GM23338 (cell line): ENCODE results near the gene TRIM24. TPM values are rescaled to one million over a fixed set of nuclear protein-coding genes. Genes with fewer than 3 reads are reported as not detected.
A peak's percentile ranks its signal among the peaks of the same experiment; 100 is the strongest.

ENCODE experiments used
- ATAC-seq: fragments of 200-7000 bp; cut with Tn5 transposase; 3 replicates; pipeline ENCODE4 v1.9.1; 2020
- DNase-seq: peaks from one replicate; pipeline ENCODE4 v3.0.0-alpha.2; 2015; ENCODE audit warnings: low spot score
- H2AFZ ChIP-seq: fragments of 200-600 bp; sonication (generic); 2 replicates; pipeline ENCODE4 v1.8.0; 2016; ENCODE audit warnings: antibody characterized with exemption, mild to moderate bottlenecking, moderate library complexity
- H3F3A ChIP-seq: fragments of 200-600 bp; sonication (generic); replicated peaks from 2 replicates; pipeline ENCODE4 v1.8.0; 2017; ENCODE audit warnings: antibody characterized with exemption, mixed run types, low read depth
- H3K27ac ChIP-seq: fragments of 200-600 bp; sonication (generic); 2 replicates; pipeline ENCODE4 v1.6.1; 2016; ENCODE audit warnings: low read depth
- H3K27me3 ChIP-seq: fragments of 200-600 bp; sonication (generic); 2 replicates; pipeline ENCODE4 v1.8.0; 2016; ENCODE audit warnings: mild to moderate bottlenecking, mixed run types, moderate library complexity; ENCODE audit not compliant: insufficient read depth
- H3K36me3 ChIP-seq: fragments of 200-600 bp; sonication (generic); 2 replicates; pipeline ENCODE4 v1.8.0; 2016; ENCODE audit warnings: mild to moderate bottlenecking; ENCODE audit not compliant: insufficient read depth
- H3K4me1 ChIP-seq: fragments of 200-600 bp; sonication (generic); 2 replicates; pipeline ENCODE4 v1.8.0; 2016; ENCODE audit warnings: mild to moderate bottlenecking, moderate library complexity; ENCODE audit not compliant: insufficient read depth
- H3K4me2 ChIP-seq: fragments of 200-600 bp; sonication (generic); 2 replicates; pipeline ENCODE4 v1.7.1; 2017; ENCODE audit warnings: mixed run types
- H3K4me3 ChIP-seq: fragments of 200-600 bp; sonication (generic); 2 replicates; pipeline ENCODE4 v1.6.1; 2016; ENCODE audit warnings: mixed run types
- H3K79me2 ChIP-seq: fragments of 200-600 bp; sonication (generic); replicated peaks from 2 replicates; pipeline ENCODE4 v1.8.0; 2017; ENCODE audit warnings: mild to moderate bottlenecking; ENCODE audit not compliant: insufficient read depth
- H3K9me2 ChIP-seq: fragments of 200-600 bp; sonication (generic); 2 replicates; pipeline ENCODE4 v1.8.0; 2017; ENCODE audit not compliant: insufficient read depth
- H4K20me1 ChIP-seq: fragments of 200-600 bp; sonication (generic); replicated peaks from 2 replicates; pipeline ENCODE4 v1.8.0; 2017; ENCODE audit warnings: mild to moderate bottlenecking; ENCODE audit not compliant: insufficient read depth
- H3K27ac Mint-ChIP-seq: 2 replicates; pipeline ENCODE4 v1.8.0; 2020; ENCODE audit warnings: inconsistent platforms, mild to moderate bottlenecking, moderate library complexity, mixed read lengths
- H3K27me3 Mint-ChIP-seq: 3 replicates; pipeline ENCODE4 v1.8.0; 2022; ENCODE audit warnings: low read depth, mild to moderate bottlenecking, moderate library complexity, mixed read lengths, inconsistent platforms; ENCODE audit not compliant: insufficient read depth, poor library complexity
- H3K36me3 Mint-ChIP-seq: 3 replicates; pipeline ENCODE4 v1.8.0; 2021; ENCODE audit warnings: low read depth, mild to moderate bottlenecking, inconsistent platforms, moderate library complexity, mixed read lengths
- H3K4me1 Mint-ChIP-seq: 3 replicates; pipeline ENCODE4 v1.8.0; 2020; ENCODE audit warnings: mild to moderate bottlenecking, inconsistent platforms, mixed read lengths
- H3K4me3 Mint-ChIP-seq: 3 replicates; pipeline ENCODE4 v1.8.0; 2021; ENCODE audit warnings: moderate library complexity, mild to moderate bottlenecking, inconsistent platforms, mixed read lengths
- H3K9me3 Mint-ChIP-seq: 3 replicates; pipeline ENCODE4 v1.8.0; 2020; ENCODE audit warnings: moderate library complexity, mild to moderate bottlenecking, inconsistent platforms, mixed read lengths
- CREB1 ChIP-seq: fragments of 250-450 bp; sonication (Bioruptor Pico); IDR thresholded peaks from 2 replicates; pipeline ENCODE4 v1.5.0; 2020; ENCODE audit warnings: low read depth, mild to moderate bottlenecking, moderate library complexity
- EZH2 ChIP-seq: fragments of 200-600 bp; sonication (generic); IDR thresholded peaks from one replicate; pipeline ENCODE4 v1.8.0; 2017; ENCODE audit warnings: antibody characterized with exemption, mild to moderate bottlenecking, low read depth; ENCODE audit not compliant: unreplicated experiment
- EZH2phosphoT487 ChIP-seq: fragments of 200-600 bp; sonication (generic); IDR thresholded peaks from one replicate; pipeline ENCODE4 v1.8.1; 2018; ENCODE audit warnings: antibody characterized with exemption; ENCODE audit not compliant: unreplicated experiment
- JUNB ChIP-seq: IDR thresholded peaks from one replicate; pipeline ENCODE4 v1.6.1; 2016; ENCODE audit warnings: antibody characterized with exemption; ENCODE audit not compliant: unreplicated experiment
- NANOG ChIP-seq: IDR thresholded peaks from 2 replicates; pipeline ENCODE4 v1.6.1; 2016; ENCODE audit warnings: antibody characterized with exemption, borderline replicate concordance
- POLR2AphosphoS5 ChIP-seq: IDR thresholded peaks from 2 replicates; pipeline ENCODE4 v1.6.1; 2016; ENCODE audit warnings: antibody characterized with exemption, low read depth
- ZNF114 ChIP-seq: fragments of 250-450 bp; sonication (Bioruptor Pico); IDR thresholded peaks from 2 replicates; pipeline ENCODE4 v1.5.0; 2020; ENCODE audit warnings: mild to moderate bottlenecking, moderate library complexity
- ZNF331 ChIP-seq: fragments of 250-450 bp; sonication (Bioruptor Pico); IDR thresholded peaks from 2 replicates; pipeline ENCODE4 v1.5.0; 2020; ENCODE audit warnings: low read depth, mild to moderate bottlenecking, moderate library complexity
- polyA plus RNA-seq: library from polyadenylated mRNA; unstranded; fragments of >200 nt; fragmentation: Nextera tagmentation; extraction: Ambion mirVana; gene quantifications from 2 replicates; pipeline ENCODE4 v1.2.1, GENCODE V29; 2016
- total RNA-seq: library from RNA; depleted of rRNA; stranded (reverse); fragments of >200 nt; shearing (Covaris generic); gene quantifications from 2 replicates; pipeline ENCODE4 v1.2.3, GENCODE V29; 2014
- TF ChIP-seq, protein P1 (sequence below), 2 experiments: fragments of 200-600 bp in 1 of 2; sonication (generic) in 1 of 2; conservative IDR thresholded peaks; 2 replicates each; pipeline versions ENCODE4 v1.5.1 to v1.6.1; 2016 to 2017; ENCODE audit warnings: antibody characterized with exemption in 2 of 2, low read depth in 2 of 2, mild to moderate bottlenecking in 2 of 2, moderate library complexity in 1 of 2
- TF ChIP-seq, protein P2 (sequence below): IDR thresholded peaks from one replicate; pipeline ENCODE4 v1.6.1; 2018; ENCODE audit warnings: antibody characterized with exemption; ENCODE audit not compliant: unreplicated experiment

Gene TRIM24
- total and polyA plus RNA-seq, 2 experiments from 2014 or later = 67.0 to 120 TPM

DNA sequence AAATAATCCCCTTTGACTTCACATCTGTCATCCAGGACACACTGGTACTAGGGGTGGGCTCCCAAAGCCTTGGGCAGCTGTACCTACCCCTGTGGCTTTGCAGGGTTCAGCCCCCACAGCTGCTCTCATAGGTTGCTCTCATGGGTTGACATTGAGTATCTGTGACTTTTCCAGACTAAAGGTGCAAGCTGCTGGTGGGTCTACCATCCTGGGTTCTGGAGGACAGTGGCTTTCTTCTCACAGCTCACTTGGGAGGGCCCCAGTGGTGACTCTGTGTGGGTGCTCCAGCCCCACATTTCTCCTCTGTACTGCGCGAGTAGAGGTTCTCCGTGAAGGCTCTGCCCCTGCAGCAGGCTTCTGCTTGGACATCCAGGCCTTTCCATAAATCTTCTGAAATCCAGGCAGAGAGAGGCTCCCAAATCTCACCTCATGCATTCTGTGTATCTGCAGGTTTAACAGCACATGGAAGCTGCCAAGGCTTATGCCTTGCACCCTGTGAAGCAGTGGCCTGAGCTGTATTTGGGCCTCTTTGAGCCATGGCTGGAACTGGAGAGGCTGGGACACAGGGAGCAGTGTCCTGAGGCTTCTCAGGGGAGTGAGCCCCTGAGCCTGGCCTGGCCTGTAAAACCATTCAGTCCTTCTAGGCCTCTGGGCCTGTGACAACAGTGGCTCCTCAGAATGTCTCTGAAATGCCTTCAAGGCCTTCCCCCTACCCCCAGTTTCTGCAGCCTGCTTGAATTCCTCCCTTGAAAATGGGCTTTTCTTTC is 52.2 kb downstream of the TRIM24 start:
- no peaks in the 10 kb centered on the region for H3K27me3 ChIP-seq
- DNase-seq (no peak), ATAC-seq (peak; percentile 40)
- H3K9me2 ChIP-seq = no peaks in the 10 kb centered on the region
- peak overlapping the region; percentile 76 for H3K27ac ChIP-seq
- peaks cover 10% of the 10 kb centered on the region; the same call in 1 of the 2 replicates for H3F3A ChIP-seq
- peaks cover 36% of the 10 kb centered on the region for H4K20me1 ChIP-seq
- H3K4me1 ChIP-seq = no peaks in the 10 kb centered on the region
- Mint-ChIP-seq H3K4me1 (no peaks in the 10 kb centered on the region; the same call in 2 of the 3 replicates), H3K27ac (0 out of 2 replicates have a peak overlapping the region, but pooled peaks have one; percentile 6), H3K36me3 (peaks cover 98% of the 10 kb centered on the region), H3K9me3 (peaks cover 38% of the 10 kb centered on the region), H3K27me3 (peaks cover 23% of the 10 kb centered on the region), H3K4me3 (no peak overlapping the region)
- H3K79me2 ChIP-seq = peaks cover 100% of the 10 kb centered on the region
- H3K36me3 ChIP-seq = peaks cover 41% of the 10 kb centered on the region
- no peak overlapping the region for H2AFZ ChIP-seq
- no peak overlapping the region for H3K4me2 ChIP-seq
- TF ChIP-seq, protein P1, sequence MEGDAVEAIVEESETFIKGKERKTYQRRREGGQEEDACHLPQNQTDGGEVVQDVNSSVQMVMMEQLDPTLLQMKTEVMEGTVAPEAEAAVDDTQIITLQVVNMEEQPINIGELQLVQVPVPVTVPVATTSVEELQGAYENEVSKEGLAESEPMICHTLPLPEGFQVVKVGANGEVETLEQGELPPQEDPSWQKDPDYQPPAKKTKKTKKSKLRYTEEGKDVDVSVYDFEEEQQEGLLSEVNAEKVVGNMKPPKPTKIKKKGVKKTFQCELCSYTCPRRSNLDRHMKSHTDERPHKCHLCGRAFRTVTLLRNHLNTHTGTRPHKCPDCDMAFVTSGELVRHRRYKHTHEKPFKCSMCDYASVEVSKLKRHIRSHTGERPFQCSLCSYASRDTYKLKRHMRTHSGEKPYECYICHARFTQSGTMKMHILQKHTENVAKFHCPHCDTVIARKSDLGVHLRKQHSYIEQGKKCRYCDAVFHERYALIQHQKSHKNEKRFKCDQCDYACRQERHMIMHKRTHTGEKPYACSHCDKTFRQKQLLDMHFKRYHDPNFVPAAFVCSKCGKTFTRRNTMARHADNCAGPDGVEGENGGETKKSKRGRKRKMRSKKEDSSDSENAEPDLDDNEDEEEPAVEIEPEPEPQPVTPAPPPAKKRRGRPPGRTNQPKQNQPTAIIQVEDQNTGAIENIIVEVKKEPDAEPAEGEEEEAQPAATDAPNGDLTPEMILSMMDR (conservative IDR thresholded peaks at IDR 0.05; ENCODE audit: low read depth in 2 of 2) = no peak
- TF ChIP-seq JUNB (no peak), ZNF331 (CRISPR knock-in tag) (no peak), EZH2phosphoT487 (no peak)
- H3K4me3 ChIP-seq = no peak overlapping the region

DNA sequence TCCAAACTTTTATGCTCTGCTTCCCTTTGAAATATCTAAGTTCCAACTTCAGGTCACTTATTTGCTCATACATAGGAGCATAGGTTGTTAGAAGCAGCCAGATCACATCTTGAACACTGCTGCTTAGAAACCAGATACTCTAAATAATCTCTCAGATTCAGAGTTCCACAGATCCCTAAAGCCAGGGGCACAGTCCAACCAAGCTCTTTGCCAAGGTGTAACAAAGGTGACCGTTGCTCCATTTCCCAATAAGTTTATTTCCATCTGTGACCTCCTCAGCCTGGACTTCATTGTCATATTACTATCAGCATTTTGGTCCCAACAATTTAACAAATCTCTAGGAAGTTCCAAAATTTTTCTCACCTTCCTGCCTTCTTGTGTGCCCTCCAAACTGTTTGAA is 52.8 kb downstream of the TRIM24 start:
- Histone ChIP-seq H3K4me1 (no peaks in the 10 kb centered on the region), H3K27me3 (no peaks in the 10 kb centered on the region), H3F3A (peaks cover 10% of the 10 kb centered on the region; the same call in 1 of the 2 replicates), H3K4me3 (no peak overlapping the region), H2AFZ (no peak overlapping the region), H4K20me1 (peaks cover 30% of the 10 kb centered on the region), H3K4me2 (no peak overlapping the region), H3K36me3 (peaks cover 47% of the 10 kb centered on the region), H3K9me2 (no peaks in the 10 kb centered on the region), H3K27ac (peak overlapping the region; percentile 76), H3K79me2 (peaks cover 100% of the 10 kb centered on the region)
- H3K27ac Mint-ChIP-seq = peak overlapping the region; percentile 6; the same call in 1 of the 2 replicates
- ATAC-seq = no peak
- no peak for DNase-seq
- peaks cover 23% of the 10 kb centered on the region for H3K27me3 Mint-ChIP-seq
- H3K36me3 Mint-ChIP-seq = peaks cover 98% of the 10 kb centered on the region
- no peaks in the 10 kb centered on the region; the same call in 2 of the 3 replicates for H3K4me1 Mint-ChIP-seq
- H3K9me3 Mint-ChIP-seq = peaks cover 38% of the 10 kb centered on the region
- no peak overlapping the region for H3K4me3 Mint-ChIP-seq
- TF ChIP-seq NANOG = no peak
- no peak for TF ChIP-seq EZH2
- no peak for TF ChIP-seq EZH2phosphoT487
- TF ChIP-seq POLR2AphosphoS5 = no peak
- no peak for TF ChIP-seq ZNF331 (CRISPR knock-in tag)
- no peak for TF ChIP-seq ZNF114 (CRISPR knock-in tag)
- no peak for TF ChIP-seq JUNB
- TF ChIP-seq CREB1 (CRISPR knock-in tag) = no peak
- TF ChIP-seq, protein P2, sequence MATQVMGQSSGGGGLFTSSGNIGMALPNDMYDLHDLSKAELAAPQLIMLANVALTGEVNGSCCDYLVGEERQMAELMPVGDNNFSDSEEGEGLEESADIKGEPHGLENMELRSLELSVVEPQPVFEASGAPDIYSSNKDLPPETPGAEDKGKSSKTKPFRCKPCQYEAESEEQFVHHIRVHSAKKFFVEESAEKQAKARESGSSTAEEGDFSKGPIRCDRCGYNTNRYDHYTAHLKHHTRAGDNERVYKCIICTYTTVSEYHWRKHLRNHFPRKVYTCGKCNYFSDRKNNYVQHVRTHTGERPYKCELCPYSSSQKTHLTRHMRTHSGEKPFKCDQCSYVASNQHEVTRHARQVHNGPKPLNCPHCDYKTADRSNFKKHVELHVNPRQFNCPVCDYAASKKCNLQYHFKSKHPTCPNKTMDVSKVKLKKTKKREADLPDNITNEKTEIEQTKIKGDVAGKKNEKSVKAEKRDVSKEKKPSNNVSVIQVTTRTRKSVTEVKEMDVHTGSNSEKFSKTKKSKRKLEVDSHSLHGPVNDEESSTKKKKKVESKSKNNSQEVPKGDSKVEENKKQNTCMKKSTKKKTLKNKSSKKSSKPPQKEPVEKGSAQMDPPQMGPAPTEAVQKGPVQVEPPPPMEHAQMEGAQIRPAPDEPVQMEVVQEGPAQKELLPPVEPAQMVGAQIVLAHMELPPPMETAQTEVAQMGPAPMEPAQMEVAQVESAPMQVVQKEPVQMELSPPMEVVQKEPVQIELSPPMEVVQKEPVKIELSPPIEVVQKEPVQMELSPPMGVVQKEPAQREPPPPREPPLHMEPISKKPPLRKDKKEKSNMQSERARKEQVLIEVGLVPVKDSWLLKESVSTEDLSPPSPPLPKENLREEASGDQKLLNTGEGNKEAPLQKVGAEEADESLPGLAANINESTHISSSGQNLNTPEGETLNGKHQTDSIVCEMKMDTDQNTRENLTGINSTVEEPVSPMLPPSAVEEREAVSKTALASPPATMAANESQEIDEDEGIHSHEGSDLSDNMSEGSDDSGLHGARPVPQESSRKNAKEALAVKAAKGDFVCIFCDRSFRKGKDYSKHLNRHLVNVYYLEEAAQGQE = no peak
